GM19023 (cell line): Measurements from ENCODE around the gene TBC1D17.

Experiments used
- ATAC-seq: cut with Tn5 transposase; IDR thresholded peaks from one replicate; pipeline ENCODE4 v1.9.1; 2021; ENCODE audit warnings: mild to moderate bottlenecking, moderate library complexity; ENCODE audit not compliant: unreplicated experiment

Gene TBC1D17

GRCh38 chr19:49847731-49848696, 29.5 kb upstream of the TBC1D17 start:
- no peak for ATAC-seq

- no peak for ATAC-seq
Observed at GRCh38 chr19:49848938-49849337, 28.6 kb upstream of the TBC1D17 start.

DNA sequence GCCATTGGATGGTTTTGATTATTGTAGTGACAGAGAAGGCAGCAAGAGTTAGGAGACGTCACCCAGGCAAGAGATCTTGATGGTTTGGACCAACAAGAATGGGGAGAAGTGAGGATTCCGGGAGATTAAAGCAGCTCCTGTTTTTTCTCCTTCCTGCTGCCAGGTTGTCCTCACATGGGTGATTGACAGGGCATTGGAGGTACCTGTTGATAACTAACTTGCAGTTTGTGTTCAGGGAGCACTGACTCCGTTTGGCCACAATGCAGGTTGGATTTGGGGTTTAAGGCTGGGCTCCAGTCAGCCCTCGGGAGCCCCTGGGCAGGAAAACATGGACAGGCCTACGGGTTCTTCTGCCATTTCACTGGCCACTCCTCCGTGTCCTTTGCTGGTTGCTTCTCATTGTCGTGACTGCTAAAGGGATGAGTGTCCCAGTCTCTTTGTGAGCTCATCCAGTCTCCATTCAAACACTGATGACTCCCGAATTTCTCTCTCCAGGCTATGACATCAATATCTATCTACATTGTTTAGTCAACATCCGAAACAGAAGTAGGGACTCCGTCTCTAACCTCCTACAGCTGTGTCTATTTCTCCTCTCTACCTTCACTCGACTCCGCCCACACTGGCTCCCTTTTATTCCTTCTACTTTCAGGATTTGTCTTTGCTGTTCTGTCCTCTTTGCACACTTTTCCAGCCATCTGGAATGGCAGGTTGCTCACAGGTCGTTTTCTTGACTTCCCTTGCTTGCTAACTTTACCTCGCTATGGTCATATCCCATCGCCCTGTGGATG, 27.9 kb upstream of the TBC1D17 start:
- ATAC-seq, result no peak

DNA sequence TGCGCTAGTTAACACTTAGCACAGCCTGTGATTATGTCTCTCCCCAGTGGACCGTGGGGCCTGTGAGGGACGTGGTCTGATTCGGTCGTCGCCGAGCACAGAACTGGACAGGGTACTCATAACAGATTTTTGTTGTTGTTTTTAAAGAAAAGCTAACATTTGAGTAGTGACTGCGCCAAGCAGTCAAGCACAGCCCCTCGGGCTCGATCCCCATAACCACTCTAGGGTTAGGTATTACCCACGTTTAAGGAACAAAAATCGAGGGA, 27.3 kb upstream of the TBC1D17 start:
- ATAC-seq, result no peak

DNA sequence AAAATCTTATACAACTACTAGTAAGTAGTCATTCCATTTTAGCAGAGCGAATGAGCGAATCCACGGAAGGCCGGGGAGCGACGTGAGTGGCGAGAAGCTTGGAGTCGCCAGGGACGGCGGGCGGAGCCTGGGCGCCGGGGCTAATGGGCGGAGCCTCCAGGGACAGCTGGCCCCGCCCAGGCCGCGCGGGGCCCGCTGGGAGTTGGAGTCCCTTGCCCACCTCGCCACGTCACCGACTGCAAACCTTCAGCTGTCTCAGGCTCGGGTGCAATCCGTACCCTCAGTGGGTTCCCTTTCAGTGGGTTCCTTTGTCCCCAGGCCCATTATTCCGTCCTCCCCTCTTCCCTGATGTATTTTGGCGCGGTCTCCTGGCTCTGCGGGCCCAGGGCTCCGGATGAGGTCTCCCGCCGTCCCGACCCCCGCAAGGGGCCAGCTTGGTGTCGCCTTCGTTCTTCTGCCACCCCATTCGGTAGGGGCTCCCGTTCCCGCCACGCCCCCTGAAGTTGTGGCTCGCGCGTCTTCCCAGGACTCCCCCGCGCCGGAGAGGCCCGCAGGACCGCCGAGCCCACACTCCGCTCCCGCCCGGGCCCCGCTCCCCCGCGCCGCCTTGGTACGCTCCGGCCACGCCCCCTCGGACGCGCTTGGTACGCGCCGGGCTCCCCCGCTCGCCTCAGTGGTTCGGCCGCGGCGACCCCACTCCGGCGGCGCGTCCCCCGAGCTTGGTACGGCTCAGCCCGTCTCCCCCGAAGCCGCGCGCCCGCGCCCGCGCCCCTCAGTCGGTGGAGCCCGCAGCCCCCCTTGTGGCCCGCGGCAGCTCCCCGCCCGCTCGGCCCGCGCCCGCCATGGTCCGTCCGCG, 26.8 kb upstream of the TBC1D17 start, which contains the start of gene PTOV1:
Gene PTOV1, plus strand, starts transcription at position 673 of the 856 bp plus-strand sequence.
- ATAC-seq, result peak; percentile 62

- ATAC-seq, result no peak
Observed at GRCh38 chr19:49851456-49852259, 25.8 kb upstream of the TBC1D17 start.

GRCh38 chr19:49852631-49853126, 24.8 kb upstream of the TBC1D17 start:
- no peak for ATAC-seq

GRCh38 chr19:49853852-49854377, 23.6 kb upstream of the TBC1D17 start:
- no peak for ATAC-seq

- ATAC-seq, result no peak
Observed at GRCh38 chr19:49854378-49855263, 22.9 kb upstream of the TBC1D17 start.

DNA sequence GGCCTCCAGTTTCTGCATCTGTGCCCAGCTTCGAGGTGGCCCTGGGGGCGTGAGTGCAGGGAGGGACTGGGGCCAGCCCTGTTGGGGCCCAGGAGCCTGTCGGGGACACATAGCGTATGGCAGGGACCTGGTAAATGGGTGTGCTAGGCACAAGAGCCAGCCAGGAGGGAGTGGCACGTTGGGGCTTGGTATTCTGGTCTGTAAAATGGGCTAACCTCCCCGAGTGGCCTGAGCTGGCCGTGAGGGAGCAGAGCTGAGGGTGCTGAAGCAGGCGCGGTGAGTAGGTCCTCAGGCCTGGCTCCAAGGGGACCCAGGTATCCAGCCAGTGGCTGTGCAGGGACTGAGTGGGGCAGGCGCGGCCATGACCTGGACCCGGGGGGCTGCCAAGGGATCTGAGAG, 22.2 kb upstream of the TBC1D17 start:
- ATAC-seq, result no peak

DNA sequence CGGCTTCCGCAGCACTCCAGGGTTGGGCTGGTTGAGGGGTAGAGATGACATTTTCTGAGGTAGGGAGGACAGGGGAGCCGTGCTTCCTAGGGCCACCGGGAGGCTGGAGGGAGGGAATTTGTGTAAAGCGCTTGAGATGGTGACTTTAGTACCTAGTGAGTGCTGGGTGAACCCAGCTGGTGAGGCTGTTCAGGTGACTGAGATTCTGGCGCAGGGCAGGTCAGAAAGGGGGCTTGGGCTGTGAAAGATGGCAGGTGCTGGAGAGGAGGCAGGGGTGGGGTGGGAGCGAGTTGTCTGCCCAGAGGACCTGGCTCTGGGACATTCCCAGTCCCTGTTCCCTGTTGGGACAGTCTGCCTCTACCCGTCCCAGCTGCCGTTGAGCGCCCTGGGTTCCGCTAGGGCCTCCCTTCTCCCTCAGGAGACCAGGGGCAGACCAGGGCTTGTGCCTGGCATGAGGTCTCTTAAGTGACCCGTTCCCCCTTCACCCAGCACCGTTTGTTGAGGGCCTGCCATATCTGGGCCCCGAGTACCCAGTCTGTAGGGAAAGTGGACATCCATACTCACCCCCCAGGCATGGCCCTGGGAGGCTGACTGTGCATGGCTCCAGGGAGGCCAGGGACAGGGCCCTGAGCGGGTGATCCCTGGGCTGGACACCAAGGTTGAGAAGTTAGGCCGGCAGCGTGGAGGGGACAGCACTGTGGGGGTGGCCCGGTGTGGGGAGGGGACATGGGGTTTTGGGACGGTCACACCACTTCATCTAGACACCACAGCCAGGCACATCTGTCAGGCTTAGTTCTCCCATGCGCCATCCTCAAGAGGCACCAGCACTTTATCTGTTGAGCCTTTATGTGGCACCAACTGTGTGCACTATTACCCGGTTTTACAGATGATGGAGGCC, 21.6 kb upstream of the TBC1D17 start:
- ATAC-seq, result no peak

DNA sequence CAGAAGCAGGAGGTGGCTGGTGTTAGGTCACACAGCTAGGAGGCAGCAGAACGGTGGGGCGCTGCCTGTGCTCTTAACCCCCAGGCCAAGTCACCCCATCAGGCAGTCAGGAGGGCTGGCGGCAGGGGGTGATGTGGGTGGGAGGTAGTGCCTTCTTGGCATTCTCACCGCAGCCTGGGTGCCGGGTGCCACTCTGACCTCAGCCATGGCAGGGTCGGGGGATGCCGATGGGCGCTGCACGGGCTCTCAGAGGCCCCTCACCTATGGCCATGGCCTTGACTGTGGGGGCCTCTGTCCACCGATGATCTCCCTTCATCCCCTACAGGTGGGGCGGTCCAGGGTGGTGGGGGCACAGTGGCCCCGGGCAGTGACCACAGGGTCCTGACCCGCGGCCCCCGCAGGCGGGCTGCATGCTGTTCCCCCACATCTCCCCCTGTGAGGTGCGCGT, 20.9 kb upstream of the TBC1D17 start:
- ATAC-seq, result no peak

- no peak for ATAC-seq
Observed at GRCh38 chr19:49857061-49857837, 20.3 kb upstream of the TBC1D17 start.

- ATAC-seq, result no peak
Observed at GRCh38 chr19:49857838-49858087, 19.7 kb upstream of the TBC1D17 start.

DNA sequence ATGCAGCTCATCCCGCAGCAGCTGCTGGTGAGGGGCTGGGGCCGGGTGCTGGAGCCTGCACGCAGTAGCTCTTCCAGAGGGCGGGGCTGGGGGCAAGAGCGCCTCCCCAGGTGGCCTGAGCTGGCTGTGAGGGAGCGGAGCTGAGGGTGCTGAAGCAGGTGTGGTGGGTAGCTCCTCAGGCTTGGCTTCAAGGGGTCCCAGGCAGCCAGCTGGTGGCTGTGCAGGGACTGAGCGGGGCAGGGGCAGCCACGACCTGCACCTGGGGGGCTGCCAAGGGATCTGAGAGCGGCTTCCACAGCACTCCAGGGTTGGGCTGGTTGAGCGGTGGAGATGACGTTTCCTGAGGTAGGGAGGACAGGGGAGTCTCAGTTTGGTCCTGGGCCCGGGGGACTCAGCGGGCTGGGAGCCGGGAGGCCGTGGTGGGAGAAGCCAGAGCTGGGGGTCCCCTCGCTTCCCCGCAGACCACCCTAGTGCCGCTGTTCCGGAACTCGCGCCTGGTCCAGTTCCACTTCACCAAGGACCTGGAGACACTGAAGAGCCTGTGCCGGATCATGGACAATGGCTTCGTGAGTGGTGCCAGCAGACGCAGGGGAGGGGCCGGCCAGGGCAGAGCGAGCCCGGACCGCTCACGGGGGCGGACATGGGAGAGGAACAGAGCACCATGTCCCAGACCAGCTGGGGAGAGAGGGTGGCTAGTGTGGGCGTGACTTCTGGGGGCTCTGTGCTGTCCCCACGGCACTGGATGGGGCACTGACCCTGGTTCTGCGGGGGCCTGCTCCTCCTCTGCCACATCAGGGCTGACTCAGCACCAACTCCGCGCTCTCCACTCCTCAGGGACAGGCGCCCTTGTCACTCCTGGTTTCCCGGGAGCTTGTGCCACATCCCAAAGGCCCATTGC, 19.2 kb upstream of the TBC1D17 start:
- no peak for ATAC-seq

DNA sequence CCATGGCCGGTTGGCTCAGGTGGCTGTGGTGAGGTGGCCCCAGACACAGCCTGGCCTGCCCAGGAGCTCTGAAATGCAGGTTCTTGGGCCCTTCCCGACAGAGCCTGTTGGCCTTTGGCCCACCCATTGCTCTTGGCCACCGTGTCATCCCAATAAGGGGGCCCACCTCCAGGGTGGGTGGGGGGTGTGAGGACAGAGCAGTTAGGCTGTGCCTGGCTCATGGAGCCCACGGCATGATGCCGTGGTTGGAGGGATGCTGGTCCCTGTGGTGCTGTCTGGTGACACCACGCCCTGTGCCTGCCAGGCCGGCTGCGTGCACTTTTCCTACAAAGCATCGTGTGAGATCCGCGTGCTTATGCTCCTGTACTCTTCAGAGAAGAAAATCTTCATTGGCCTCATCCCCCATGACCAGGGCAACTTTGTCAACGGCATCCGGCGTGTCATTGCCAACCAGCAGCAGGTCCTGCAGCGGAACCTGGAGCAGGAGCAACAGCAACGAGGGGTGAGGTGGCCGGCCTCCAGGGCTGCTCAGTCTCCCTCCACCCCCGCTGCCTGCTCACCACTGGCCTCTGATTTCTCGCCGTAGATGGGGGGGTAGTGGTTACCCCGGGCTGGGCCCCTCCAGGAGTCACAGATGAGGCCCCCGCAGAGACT, 17.7 kb upstream of the TBC1D17 start:
- no peak for ATAC-seq
